Femur (tissue), 1 donor: ENCODE results near the gene ARPC1B.

Experiments
- DNase-seq: peaks from one replicate; pipeline ENCODE4 v3.0.0-alpha.2; 2017

Gene ARPC1B

GRCh38 chr7:99390941-99391602, 16.5 kb downstream of the ARPC1B start:
- no peak for DNase-seq

- no peak for DNase-seq
Observed at GRCh38 chr7:99392046-99392445, 17.5 kb downstream of the ARPC1B start.

- peak; percentile 80 for DNase-seq
Observed at GRCh38 chr7:99392659-99393354, 18.3 kb downstream of the ARPC1B start.

GRCh38 chr7:99393355-99394187, 19.0 kb downstream of the ARPC1B start:
- peak; percentile 66 for DNase-seq

- DNase-seq: no peak
Observed at GRCh38 chr7:99394188-99394502, 19.6 kb downstream of the ARPC1B start.

GRCh38 chr7:99395616-99396327, 21.2 kb downstream of the ARPC1B start:
- DNase-seq: no peak

GRCh38 chr7:99396418-99397296, 22.1 kb downstream of the ARPC1B start:
- no peak for DNase-seq

GRCh38 chr7:99397297-99397983, 22.9 kb downstream of the ARPC1B start:
- no peak for DNase-seq

GRCh38 chr7:99398891-99399445, 24.4 kb downstream of the ARPC1B start:
- no peak for DNase-seq

- DNase-seq: no peak
Observed at GRCh38 chr7:99399597-99399996, 25.1 kb downstream of the ARPC1B start.

- DNase-seq: no peak
Observed at GRCh38 chr7:99402854-99403253, 28.3 kb downstream of the ARPC1B start.

- no peak for DNase-seq
Observed at GRCh38 chr7:99403764-99404163, 29.2 kb downstream of the ARPC1B start.

GRCh38 chr7:99404235-99404976, 29.9 kb downstream of the ARPC1B start:
- no peak for DNase-seq

GRCh38 chr7:99404977-99405320, 30.4 kb downstream of the ARPC1B start:
- DNase-seq: no peak

GRCh38 chr7:99406557-99406956, 32.0 kb downstream of the ARPC1B start:
- DNase-seq: no peak

- DNase-seq: peak; percentile 71
Observed at GRCh38 chr7:99407872-99408378, 33.4 kb downstream of the ARPC1B start.

- DNase-seq: peak; percentile 95
Observed at GRCh38 chr7:99408379-99409191, 34.1 kb downstream of the ARPC1B start, which contains the start of the genes BUD31 and PDAP1. Gene BUD31 (plus strand): TSS chr7:99408969. CDS start chr7:99411093, 2,124 bp downstream. Gene PDAP1 (minus strand): TSS chr7:99408597. CDS start chr7:99408548, 49 bp downstream.

- DNase-seq: no peak
Observed at GRCh38 chr7:99409192-99409572, 34.7 kb downstream of the ARPC1B start.

GRCh38 chr7:99409806-99410205, 35.3 kb downstream of the ARPC1B start:
- DNase-seq: no peak
